Keratinocyte (primary cell): ENCODE results near the gene PPME1. TPM values are rescaled to one million over a fixed set of nuclear protein-coding genes. Genes with fewer than 3 reads are reported as not detected.
A peak's percentile ranks its signal among the peaks of the same experiment; 100 is the strongest.

ENCODE experiments used
- DNase-seq: peaks from one replicate; pipeline ENCODE4 v3.0.0-alpha.2; 2011; ENCODE audit warnings: low read depth, missing footprints, low spot score
- FAIRE-seq: peaks from 2 replicates; lab custom pipeline; 2011; peaks lifted over from hg19 to GRCh38; lab: Jason Lieb, UNC
- H2AFZ ChIP-seq: 2 replicates; pipeline ENCODE4 v1.6.0; 2012; ENCODE audit warnings: low read length, control low read depth, inconsistent platforms; ENCODE audit not compliant: control insufficient read depth
- H3K27ac ChIP-seq: 2 replicates; pipeline ENCODE4 v1.5.1; 2011; ENCODE audit warnings: low read length; ENCODE audit not compliant: control insufficient read depth, insufficient read depth
- H3K27me3 ChIP-seq: 3 replicates; pipeline ENCODE4 v1.6.0; 2011; ENCODE audit warnings: low read length; ENCODE audit not compliant: control insufficient read depth, insufficient read depth; ENCODE audit errors: extremely low read depth
- H3K36me3 ChIP-seq, 2 experiments: 2 replicates in 1 of 2; 3 replicates in 1 of 2; pipeline ENCODE4 v1.5.1; 2011; ENCODE audit warnings: low read length in 2 of 2, mild to moderate bottlenecking in 1 of 2; ENCODE audit not compliant: control insufficient read depth in 2 of 2, insufficient read depth in 2 of 2; ENCODE audit errors: extremely low read depth in 1 of 2
- H3K4me1 ChIP-seq: 3 replicates; pipeline ENCODE4 v1.5.1; 2011; ENCODE audit warnings: low read length; ENCODE audit not compliant: control insufficient read depth, insufficient read depth; ENCODE audit errors: extremely low read depth
- H3K4me2 ChIP-seq: 3 replicates; pipeline ENCODE4 v1.6.0; 2011; ENCODE audit warnings: low read depth, low read length; ENCODE audit not compliant: control insufficient read depth, insufficient read depth; ENCODE audit errors: extremely low read depth
- H3K4me3 ChIP-seq, 3 experiments: fragments of 200-600 bp in 1 of 3; sonication (generic) in 1 of 3; 2 replicates in 2 of 3; 3 replicates in 1 of 3; pipeline ENCODE4 v1.5.1; 2011 to 2016; ENCODE audit warnings: low read length in 3 of 3, mild to moderate bottlenecking in 3 of 3, control low read depth in 2 of 3, inconsistent platforms in 1 of 3, low read depth in 1 of 3, mixed read lengths in 1 of 3, mixed run types in 1 of 3, moderate library complexity in 1 of 3; ENCODE audit not compliant: control insufficient read depth in 2 of 3, insufficient read depth in 2 of 3; ENCODE audit errors: extremely low read depth in 1 of 3
- H3K79me2 ChIP-seq: 2 replicates; pipeline ENCODE4 v1.6.0; 2012; ENCODE audit warnings: low read length; ENCODE audit not compliant: control insufficient read depth, insufficient read depth
- H3K9ac ChIP-seq: 3 replicates; pipeline ENCODE4 v1.6.0; 2011; ENCODE audit warnings: low read length; ENCODE audit not compliant: control insufficient read depth, insufficient read depth; ENCODE audit errors: extremely low read depth
- H3K9me1 ChIP-seq: 3 replicates; pipeline ENCODE4 v1.6.0; 2011; ENCODE audit warnings: low read length; ENCODE audit not compliant: control insufficient read depth, insufficient read depth; ENCODE audit errors: extremely low read depth
- H3K9me3 ChIP-seq: 2 replicates; pipeline ENCODE4 v1.5.1; 2012; ENCODE audit warnings: low read depth, low read length; ENCODE audit not compliant: control insufficient read depth
- H4K20me1 ChIP-seq: 3 replicates; pipeline ENCODE4 v1.6.0; 2011; ENCODE audit warnings: low read length; ENCODE audit not compliant: control insufficient read depth, insufficient read depth; ENCODE audit errors: extremely low read depth
- CTCF ChIP-seq, 3 experiments: IDR thresholded peaks in 1 of 3; conservative IDR thresholded peaks in 1 of 3; optimal IDR thresholded peaks in 1 of 3; 2 replicates in 2 of 3; 3 replicates in 1 of 3; pipeline versions ENCODE3 to v1.5.1; 2011; ENCODE audit warnings: low read length in 3 of 3, mild to moderate bottlenecking in 3 of 3, moderate library complexity in 2 of 3, control low read depth in 1 of 3, inconsistent platforms in 1 of 3; ENCODE audit not compliant: insufficient read depth in 2 of 3; ENCODE audit errors: extremely low read depth in 1 of 3
- EZH2 ChIP-seq: IDR thresholded peaks from one replicate; pipeline ENCODE4 v1.6.1; 2012; ENCODE audit warnings: inconsistent platforms, mild to moderate bottlenecking, low read length, moderate library complexity
- dilution Hi-C: fragments of 300-500 bp; cut with MboI; formaldehyde crosslinking; loops from one replicate; pipeline ENCODE4 v1.7.0; 2020; ENCODE audit warnings: low sequenced_read_pairs; ENCODE audit not compliant: extremely low pct_ligation_motif_present
- polyA plus RNA-seq, 5 experiments: library from polyadenylated mRNA; depleted of rRNA in 3 of 5; stranded (reverse) in 3 of 5; stranded (forward) in 1 of 5; unstranded in 1 of 5; fragments of >200 nt; gene quantifications; 1 replicate in 1 of 5; 2 replicates in 3 of 5; 3 replicates in 1 of 5; pipeline versions ENCODE4 v1.2.1 to v1.2.3, GENCODE V29; 2011 to 2012; ENCODE audit warnings: missing spikeins in 2 of 5, low read depth in 1 of 5, low replicate concordance in 1 of 5

The PPME1 gene
- polyA plus RNA-seq, 1 donor (not counting 4 experiments of a cell fraction or from before 2014, with no cell fraction given), result 34.0 TPM

- TF ChIP-seq CTCF (optimal IDR thresholded peaks at IDR 0.05 in 1 of 3, IDR thresholded peaks at IDR 0.05 in 1 of 3, conservative IDR thresholded peaks at IDR 0.05 in 1 of 3; ENCODE audit: extremely low read depth in 1 of 3, insufficient read depth in 2 of 3, low read length in 3 of 3), result no peak
- TF ChIP-seq EZH2, result no peak
- H3K9ac ChIP-seq, result no peak overlapping the region
- H3K4me1 ChIP-seq, result peaks cover 7% of the 10 kb centered on the region
- H3K79me2 ChIP-seq, result no peaks in the 10 kb centered on the region
- no peaks in the 10 kb centered on the region for H3K9me3 ChIP-seq
- no peak overlapping the region for H3K27ac ChIP-seq
- FAIRE-seq (peak; percentile 48), DNase-seq (peak; percentile 19)
- H3K36me3 ChIP-seq, result no peaks in the 10 kb centered on the region
- no peaks in the 10 kb centered on the region for H4K20me1 ChIP-seq
- H3K4me2 ChIP-seq, result peak overlapping the region; percentile 9
- no peaks in the 10 kb centered on the region for H3K9me1 ChIP-seq
- no peaks in the 10 kb centered on the region for H3K27me3 ChIP-seq
- H3K4me3 ChIP-seq, result no peak overlapping the region
- no peak overlapping the region for H2AFZ ChIP-seq
- dilution Hi-C loops, result no loop called here
Measured at GRCh38 chr11:74288161-74288560, 117.1 kb downstream of the PPME1 start.

- no peaks in the 10 kb centered on the region for H3K27me3 ChIP-seq
- H3K36me3 ChIP-seq, result no peaks in the 10 kb centered on the region
- DNase-seq, result no peak
- FAIRE-seq, result no peak
- no peak overlapping the region for H3K4me3 ChIP-seq
- no peaks in the 10 kb centered on the region for H3K9me3 ChIP-seq
- H4K20me1 ChIP-seq, result no peaks in the 10 kb centered on the region
- dilution Hi-C loops, result no loop called here
- H3K9ac ChIP-seq, result no peak overlapping the region
- H3K4me1 ChIP-seq, result peaks cover 7% of the 10 kb centered on the region
- H3K4me2 ChIP-seq, result no peak overlapping the region
- H3K27ac ChIP-seq, result no peak overlapping the region
- H2AFZ ChIP-seq, result no peak overlapping the region
- TF ChIP-seq CTCF (optimal IDR thresholded peaks at IDR 0.05 in 1 of 3, IDR thresholded peaks at IDR 0.05 in 1 of 3, conservative IDR thresholded peaks at IDR 0.05 in 1 of 3; ENCODE audit: extremely low read depth in 1 of 3, insufficient read depth in 2 of 3, low read length in 3 of 3) (no peak), EZH2 (no peak)
- H3K9me1 ChIP-seq, result no peaks in the 10 kb centered on the region
- no peaks in the 10 kb centered on the region for H3K79me2 ChIP-seq
Measured at GRCh38 chr11:74288911-74289310, 117.8 kb downstream of the PPME1 start.
